Hematopoietic multipotent progenitor cell treated with erythropoietin and hydrocortisone succinate and interleukin-3 and kit ligand, for 4 days (in vitro differentiated cells): ENCODE data around the gene SLC25A22.

Source experiments
- DNase-seq: peaks from one replicate; pipeline ENCODE4 v3.0.0-alpha.2; 2015

Gene SLC25A22

DNA sequence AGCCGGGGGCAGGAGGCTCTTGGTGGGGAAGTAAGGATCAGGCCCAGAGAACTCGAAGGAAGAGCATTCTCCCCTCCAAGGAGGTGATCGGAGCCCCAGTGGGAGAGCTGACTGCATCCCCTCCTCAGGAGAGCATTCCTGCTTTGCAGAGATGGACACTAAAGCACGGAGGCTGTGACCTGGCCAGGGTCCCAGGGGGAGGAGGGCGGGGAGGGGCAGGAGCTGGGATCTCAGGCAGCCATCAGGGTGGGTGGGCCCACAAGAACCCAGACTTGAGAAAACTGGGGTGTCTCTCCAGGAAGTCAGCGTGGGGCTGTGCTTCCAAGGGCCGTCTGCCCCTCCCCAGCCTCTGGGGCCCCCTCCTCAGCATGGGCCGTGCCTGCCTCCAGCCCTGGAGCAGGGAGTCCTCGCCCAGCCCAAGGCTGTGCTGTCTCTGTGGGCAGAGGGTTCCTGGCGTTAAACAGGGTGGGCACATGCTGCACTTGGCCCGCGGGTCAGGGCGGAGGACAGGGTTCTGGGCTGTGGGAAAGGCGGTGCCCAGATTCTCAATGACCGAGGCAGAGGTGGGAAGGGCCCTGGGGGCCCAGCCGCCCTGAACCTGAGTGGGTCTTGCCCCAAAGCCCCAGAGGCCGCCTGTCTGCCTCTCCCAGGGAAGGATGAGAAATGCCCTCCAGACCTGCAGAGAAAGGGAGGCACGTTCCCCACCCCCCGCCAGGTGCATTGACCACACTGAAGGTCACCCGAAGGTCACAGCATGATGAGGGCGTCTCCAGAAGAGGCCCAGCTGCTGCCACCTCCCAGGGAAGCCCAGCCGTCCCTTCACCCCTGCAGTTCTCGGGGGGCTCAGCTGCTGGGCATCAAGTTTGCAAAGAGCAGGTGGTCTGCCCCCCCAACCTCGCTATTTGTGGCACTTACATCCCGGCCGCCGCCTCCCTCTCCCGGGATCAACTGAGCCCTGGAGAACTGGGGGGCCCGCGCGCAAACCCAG is 8.8 kb downstream of the SLC25A22 start:
- no peak for DNase-seq

- no peak for DNase-seq
Observed at GRCh38 chr11:788009-788640, 10.0 kb downstream of the SLC25A22 start.

GRCh38 chr11:787084-787675 is 10.9 kb downstream of the SLC25A22 start:
- no peak for DNase-seq

GRCh38 chr11:786235-787083 is 11.6 kb downstream of the SLC25A22 start:
- DNase-seq, result no peak

DNA sequence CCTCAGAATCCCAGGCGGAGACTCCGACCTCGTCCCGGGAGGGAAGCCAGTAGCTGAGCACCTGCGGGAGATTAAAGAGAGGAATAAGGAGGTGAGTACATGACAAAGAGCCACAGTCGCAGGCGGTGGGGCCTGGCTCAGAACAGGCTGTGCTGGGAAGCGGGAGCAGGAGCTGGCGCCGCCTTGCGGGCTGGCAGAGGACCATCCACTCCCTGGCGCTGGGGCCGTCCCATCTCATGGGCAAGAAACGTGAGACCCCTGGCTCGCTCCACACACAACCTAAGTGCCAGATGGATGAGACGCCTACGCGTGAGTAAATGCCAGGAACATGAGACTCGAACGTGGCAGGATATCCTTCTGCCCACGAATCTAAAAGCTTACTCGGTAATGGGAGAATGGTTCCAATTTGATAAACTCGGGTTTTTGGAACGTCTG is 14.5 kb downstream of the SLC25A22 start:
- DNase-seq, result peak; percentile 84

DNA sequence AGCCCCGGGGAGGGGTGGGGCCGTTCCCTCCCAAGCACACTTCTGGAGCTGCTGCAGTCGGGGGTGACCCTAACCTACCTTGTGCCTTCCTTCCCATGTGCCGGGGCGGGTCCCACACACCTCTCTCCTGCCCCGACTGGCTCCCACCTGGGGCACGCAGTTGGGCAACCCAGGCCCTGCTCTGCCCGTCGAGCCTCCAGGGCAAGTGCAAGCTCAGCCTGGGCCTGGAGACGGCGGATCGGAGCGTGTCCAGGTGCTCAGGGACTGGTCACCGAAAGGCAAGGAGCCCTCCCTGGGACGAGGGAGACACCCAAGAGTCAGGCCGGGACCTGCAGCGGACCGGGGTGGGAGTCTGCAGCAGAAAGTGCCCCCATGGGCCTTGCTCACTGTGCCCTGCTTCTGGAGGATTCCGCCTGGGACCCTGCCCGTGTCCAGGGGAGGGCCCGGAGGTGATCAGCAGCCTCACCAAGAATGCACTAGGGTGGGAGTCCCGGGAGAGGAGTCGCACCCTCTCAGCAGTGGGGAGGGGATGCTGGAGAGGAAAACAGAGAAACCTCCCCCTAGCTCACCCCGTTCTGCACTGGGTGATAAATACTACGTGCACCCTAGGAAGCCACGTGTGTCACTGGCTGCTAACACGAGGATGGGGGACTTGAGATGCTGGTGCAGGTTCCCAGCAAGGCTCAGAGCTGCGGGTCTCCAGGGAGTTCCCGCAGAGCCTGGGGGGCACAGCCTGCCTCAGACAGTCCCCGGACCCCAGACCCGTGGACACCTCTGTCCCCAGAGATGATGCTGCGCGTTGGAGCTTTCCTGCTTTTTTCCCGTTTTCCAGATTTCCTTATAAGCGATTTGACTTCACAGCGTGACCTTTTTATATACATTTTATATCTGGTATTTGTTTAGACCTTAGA is 15.6 kb downstream of the SLC25A22 start:
- DNase-seq, result no peak

DNA sequence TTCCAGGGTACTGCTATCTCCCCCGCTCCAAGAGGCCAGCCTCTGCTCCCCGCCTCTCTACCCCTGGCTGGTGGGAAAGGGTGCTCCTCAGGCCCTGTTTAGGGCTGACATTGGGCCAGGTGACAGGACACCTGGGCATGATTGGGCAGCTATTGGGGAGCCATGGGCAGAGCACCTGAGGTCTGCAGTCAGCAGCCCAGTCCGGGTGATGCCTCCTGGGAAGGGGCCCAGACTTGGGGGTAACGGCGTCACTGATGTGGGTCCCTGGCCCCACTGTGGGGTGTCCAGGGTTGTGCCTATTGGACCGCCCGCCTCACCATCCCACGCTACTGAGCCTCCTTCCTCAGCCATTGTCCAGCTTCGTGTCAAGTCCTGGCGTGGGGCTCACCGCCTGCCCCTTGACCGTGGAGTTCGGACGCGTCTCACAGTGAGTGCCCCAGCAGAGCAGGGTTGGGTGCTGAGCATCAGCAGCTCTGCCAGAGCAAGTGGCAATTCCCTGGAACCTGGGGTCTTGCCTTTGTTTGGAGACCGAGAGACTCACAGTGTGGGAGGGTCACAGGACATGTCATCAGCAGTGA is 18.0 kb downstream of the SLC25A22 start:
- no peak for DNase-seq

DNA sequence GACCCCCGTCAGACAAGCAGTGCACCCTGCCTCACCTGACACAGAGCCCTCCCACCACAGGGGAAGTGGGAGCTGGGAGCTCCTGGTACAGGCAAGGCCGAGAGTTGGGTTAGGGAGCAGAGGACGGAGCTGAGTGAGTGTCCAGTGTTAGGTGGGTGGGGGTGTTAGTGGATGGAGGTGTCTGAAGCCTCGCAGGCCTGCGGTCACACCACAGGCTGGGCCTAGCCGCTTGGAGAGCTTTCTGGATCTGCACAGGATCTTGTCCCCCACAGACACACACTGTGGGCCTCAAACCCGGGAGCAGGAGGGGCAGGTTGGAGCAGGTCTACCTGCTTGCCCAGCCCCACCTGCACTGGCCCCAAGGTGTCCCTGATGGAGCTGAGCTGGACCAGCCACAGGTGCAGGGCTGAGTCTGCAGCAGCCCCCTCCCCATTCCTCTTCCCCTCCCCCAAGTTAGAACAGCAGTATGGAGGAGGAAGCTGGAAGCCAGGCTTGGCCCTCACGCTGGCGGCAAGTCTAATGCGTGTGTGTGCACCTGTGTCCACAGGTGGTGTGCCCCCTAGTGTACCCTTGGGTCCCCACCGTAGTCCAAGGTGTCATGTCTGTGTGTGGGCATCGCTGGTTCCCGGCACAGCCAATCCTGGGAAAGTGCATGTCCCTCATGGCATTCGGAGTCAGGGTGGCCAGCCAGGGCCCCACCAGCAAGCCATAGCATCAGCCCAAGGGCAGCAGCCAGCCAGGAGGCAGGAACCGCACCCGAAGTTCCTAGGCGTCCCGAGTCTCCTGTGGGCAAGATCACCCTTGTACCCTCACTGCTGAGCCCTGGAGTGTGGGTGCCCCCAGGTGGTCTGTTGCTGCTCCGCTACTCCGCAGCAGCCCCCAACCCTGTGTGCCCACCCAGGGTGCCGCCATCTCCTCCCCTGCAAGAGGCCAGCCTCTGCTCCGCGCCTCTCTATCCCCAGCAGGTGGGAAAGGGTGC is 18.8 kb downstream of the SLC25A22 start:
- DNase-seq, result no peak

DNA sequence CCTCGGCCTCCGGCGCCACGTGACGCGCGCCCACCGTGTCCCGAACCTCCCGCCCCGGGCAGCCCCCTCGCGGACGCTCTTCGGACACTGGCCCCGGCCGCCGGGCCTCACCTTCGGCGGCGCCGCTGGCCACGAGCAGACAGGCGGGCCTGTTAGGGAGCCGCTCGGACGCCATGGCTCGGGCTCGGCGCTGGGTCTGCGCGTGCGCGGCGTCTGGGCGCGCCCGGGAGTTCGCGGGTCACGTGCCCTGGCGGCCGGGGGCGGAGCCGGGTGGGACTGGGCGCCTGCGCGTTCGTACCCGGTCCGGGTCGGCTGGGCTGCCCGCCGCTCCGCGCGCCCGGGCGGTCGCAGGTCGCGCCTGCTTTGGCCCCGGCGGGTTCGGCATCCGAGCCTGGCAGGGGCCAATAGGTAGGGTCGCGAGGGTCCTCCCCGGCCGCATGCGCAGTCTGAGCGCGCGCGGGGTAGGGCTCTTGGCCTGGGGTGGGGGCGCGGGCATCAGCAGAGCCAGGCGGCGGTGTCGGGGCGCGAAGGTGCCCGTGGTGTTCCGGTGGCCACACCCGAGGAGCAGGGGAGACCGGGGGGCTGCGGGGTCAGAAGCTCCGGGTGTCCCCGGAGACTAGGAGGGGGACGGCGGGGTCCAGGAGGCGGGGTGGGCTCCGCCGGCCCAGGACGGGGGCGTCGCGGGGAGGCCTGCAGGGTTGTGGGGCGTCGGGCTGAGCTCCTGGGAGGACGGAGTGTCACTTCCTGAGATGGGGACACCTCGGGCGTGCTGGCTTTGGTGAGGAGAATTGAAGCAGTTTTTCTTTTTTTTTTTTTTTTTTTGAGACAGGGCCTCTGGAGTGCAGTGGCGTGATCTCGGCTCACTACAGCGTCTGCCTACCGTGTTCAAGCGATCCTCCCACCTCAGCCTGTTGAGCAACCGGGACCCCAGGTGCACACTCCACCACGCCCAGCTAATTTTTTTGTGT is 20.5 kb downstream of the SLC25A22 start, which contains the start of gene GATD1:
Gene GATD1 (minus strand): TSS at position 200 of the 968 bp plus-strand sequence. CDS start 25 bp downstream, at position 175.
- peak; percentile 96 for DNase-seq

DNA sequence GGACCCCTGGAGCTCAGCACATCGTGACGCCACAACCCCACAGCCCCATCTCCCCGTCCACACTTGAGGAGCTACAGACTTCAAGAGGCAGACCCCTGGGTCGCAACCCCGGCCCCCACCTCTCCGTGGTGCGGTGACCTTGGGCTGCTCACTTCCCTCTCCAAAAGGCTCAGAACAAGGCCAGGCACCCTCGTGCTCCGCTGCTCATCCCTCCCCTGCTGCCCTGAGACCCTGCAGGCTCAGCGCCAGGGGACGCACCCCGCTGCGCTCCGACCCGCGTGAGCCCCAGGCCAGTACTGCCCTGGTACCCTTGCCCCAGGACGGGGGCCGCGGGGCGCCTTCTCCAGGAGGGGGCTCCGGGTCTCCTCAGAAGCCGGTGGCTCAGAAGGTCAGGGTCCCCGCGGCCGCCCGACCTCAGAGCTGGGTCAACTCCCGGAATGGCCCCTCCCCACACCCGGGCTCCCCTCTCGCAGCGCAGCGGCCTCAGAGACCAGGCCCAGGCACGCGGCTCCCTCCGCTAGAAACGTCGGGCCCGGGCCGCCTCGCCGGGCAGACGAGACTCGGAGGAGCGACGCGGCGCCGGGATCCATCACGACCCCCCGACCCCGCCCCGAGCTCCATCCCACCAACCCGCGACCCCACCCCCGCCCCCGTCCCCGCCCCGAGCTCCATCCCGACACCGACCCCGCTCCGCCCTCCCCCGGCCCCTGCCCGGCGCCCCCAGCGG is 21.4 kb downstream of the SLC25A22 start:
- peak; percentile 67 for DNase-seq

DNA sequence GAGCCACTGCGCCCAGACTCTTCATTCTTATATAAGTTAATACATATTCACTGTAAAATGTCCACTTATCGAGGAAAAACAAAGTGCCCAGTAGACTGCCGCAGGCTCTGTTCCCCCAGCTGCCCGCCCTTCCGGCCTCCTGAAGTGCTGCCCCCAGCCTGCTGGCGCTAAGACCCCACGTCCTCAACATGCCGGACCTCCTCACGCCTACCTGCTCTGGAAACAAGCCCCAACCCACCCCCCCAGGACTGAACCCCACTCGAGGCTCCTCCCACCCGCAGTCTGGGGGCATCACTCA is 21.9 kb downstream of the SLC25A22 start:
- DNase-seq, result no peak

DNA sequence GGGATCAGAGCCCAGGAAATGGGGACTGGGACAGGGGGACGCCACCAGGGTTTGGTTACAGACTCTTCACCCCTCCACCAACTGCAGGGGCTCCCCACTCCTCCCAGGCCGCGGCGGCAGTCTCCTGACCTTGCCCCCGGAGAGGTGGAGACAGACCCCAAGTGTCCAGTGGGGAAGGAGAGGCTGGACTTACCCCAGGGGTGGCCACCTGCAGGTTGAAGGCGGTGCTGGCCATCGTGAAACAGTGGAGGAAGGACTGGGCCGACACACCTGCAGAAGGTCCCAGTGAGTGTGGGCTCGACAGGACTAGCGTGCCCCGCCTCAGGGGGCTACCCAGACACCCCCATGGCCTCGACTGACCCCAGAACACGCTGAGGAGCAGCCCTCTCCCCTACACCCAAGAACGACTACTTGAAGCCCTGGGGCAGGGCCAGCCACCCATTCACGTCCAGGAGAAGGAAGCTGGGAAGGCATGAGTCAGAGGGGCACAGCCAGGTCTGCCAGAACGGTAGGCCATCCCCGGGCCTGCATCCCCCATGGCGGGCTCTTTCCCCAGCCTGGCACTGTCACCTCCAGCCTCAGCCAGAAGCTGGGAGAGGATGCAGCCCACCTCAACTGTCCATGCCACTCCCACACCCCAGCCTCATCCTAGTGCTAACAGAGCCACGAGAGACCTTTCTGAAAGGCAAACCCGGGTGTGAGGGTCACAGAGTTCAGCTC is 23.0 kb downstream of the SLC25A22 start:
- DNase-seq, result no peak

- no peak for DNase-seq
Observed at GRCh38 chr11:773830-774229, 24.3 kb downstream of the SLC25A22 start.

- DNase-seq, result no peak
Observed at GRCh38 chr11:773425-773824, 24.7 kb downstream of the SLC25A22 start.

- DNase-seq, result no peak
Observed at GRCh38 chr11:772429-773390, 25.4 kb downstream of the SLC25A22 start.

DNA sequence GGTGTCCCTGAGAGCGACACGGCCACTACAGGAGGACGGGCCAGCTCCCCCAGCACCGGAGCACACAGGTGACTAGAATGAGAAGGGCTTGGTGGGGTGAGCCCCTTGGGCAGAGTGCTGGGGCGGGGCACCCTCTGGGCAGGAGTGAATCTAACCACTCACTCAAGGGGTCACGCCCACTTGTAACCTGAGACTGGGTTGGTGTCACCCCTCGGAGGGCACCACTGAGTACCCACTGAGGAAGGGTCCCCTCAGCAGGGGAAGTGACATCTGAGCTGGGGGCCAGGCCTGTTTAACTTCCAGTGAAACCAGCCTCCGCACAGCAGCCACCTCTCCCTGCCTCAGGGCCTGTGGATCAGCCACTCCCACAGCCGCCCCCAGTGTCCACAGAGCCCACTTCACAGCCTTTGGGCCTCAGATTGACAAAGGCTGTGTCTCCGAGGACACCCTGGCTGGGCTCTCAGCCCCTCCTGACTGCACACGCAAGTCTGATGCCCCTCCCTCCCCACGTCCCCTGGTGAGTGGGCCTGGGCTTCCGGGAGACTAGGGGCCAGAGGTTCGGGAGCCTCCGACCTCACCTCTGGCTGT is 26.4 kb downstream of the SLC25A22 start:
- no peak for DNase-seq
